Measurements from ENCODE around the gene SLC44A2. TPM values are rescaled to one million over a fixed set of nuclear protein-coding genes. Genes with fewer than 3 reads are reported as not detected.

The SLC44A2 gene
- total RNA-seq, 1 experiment from 2014 or later, result 239 TPM

- Histone ChIP-seq H3K4me2 (peak overlapping the region; percentile 52; the same call in 1 of the 2 replicates), H2AFZ (no peak overlapping the region)
- intact Hi-C loops (cut with micrococcal nuclease; ENCODE audit: unreplicated experiment), result loop anchor here (2.0 kb wide), 2 partner anchors 15 to 23 kb away; partner anchors contain the start of genes AP1M2 and SLC44A2
Observed at GRCh38 chr19:10601999-10602329, 23.4 kb upstream of the SLC44A2 start.

DNA sequence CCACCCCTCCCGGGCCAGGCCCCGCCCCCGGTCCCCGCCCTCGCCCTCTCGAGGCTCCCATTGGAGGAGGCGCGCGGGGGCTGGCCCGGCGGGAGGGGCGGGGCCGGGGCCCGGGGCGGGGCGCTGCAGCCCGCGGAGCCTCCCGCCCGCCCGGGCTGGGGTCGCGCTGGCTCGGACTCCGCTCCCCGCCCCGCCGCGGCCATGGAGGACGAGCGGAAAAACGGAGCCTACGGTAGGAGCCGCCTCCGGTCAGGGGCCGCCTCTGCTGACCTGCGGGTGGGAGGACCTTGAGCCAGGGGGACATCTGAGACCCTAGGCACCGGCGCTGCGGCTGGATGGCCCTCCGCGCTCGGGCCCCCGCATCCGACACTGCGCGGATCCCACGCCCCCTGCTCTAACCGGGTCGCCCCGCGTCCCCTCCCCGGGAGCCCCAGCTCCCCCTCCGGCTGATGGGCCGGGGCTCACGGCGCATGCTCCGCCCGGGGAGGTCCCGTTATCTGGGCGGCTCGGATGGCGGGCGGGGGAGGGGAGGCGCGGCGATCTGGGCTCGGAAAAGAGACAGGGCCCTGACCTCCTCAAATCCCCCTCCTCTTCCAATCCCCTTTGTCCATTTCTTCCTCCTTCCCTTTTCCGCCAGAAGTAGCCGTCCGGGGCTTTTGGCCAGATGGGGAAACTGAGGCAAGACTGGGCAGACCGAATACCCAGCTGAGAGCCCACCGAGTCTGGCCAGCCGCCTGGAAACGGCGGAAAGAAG lies 22.8 kb upstream of the SLC44A2 start:
- H3K4me2 ChIP-seq, result peak overlapping the region; percentile 95
- no peaks in the 10 kb centered on the region for H3K27me3 ChIP-seq (ENCODE audit: insufficient read depth, low read depth)
- TF ChIP-seq EZH2 (IDR thresholded peaks at IDR 0.05; ENCODE audit: low read depth), result no peak
- H4K20me1 ChIP-seq (ENCODE audit: insufficient read depth), result no peaks in the 10 kb centered on the region
- BruUV-seq (replicated peaks), result no TSS peak
- DNase-seq, result peak; percentile 58 to 77
- peaks cover 33% of the 10 kb centered on the region for H3F3A ChIP-seq (ENCODE audit: insufficient read depth, low read depth)
- peak overlapping the region; percentile 93 for H3K4me3 ChIP-seq
- peaks cover 31% of the 10 kb centered on the region for H3K4me1 ChIP-seq (replicated peaks; ENCODE audit: insufficient read depth)
- ChIA-PET CTCF (interaction anchor here (0.6 to 2.1 kb wide), 5 partner anchors 13 to 124 kb away, joined by 3 to 17 read pairs (median 7); no protein-coding TSS in a partner anchor), POLR2A (ENCODE audit: unreplicated experiment) (interaction anchor here (0.6 to 0.7 kb wide), 5 partner anchors 16 to 1211 kb away, joined by 3 to 17 read pairs (median 4); no protein-coding TSS in a partner anchor)
- peaks cover 6% of the 10 kb centered on the region; the same call in 1 of the 2 replicates for H3K79me2 ChIP-seq (ENCODE audit: low read depth)
- peak overlapping the region; percentile 82 for H2AFZ ChIP-seq
- peak overlapping the region; percentile 90 for H3K27ac ChIP-seq
- no peaks in the 10 kb centered on the region for H3K36me3 ChIP-seq (ENCODE audit: low read depth)
- intact Hi-C loops (cut with micrococcal nuclease; ENCODE audit: unreplicated experiment), result loop anchor here (2.0 kb wide), 2 partner anchors 16 to 22 kb away; partner anchors contain the start of genes AP1M2 and SLC44A2
- no peaks in the 10 kb centered on the region for H3K9me3 ChIP-seq (ENCODE audit: insufficient read depth, low read depth)
- H3K9me2 ChIP-seq (ENCODE audit: insufficient read depth), result no peaks in the 10 kb centered on the region

More at GRCh38 chr19:10601999-10602329, 23.4 kb upstream of the SLC44A2 start:
- Histone ChIP-seq H3K9me3 (ENCODE audit: insufficient read depth, low read depth) (no peaks in the 10 kb centered on the region), H3K4me1 (replicated peaks; ENCODE audit: insufficient read depth) (peaks cover 31% of the 10 kb centered on the region), H4K20me1 (ENCODE audit: insufficient read depth) (no peaks in the 10 kb centered on the region), H3K79me2 (ENCODE audit: low read depth) (peaks cover 6% of the 10 kb centered on the region; the same call in 1 of the 2 replicates), H3K36me3 (ENCODE audit: low read depth) (no peaks in the 10 kb centered on the region), H3K4me3 (no peak overlapping the region), H3F3A (ENCODE audit: insufficient read depth, low read depth) (peaks cover 33% of the 10 kb centered on the region), H3K27me3 (ENCODE audit: insufficient read depth, low read depth) (no peaks in the 10 kb centered on the region), H3K9me2 (ENCODE audit: insufficient read depth) (no peaks in the 10 kb centered on the region), H3K27ac (no peak overlapping the region)
- BruUV-seq (replicated peaks), result no TSS peak
- DNase-seq, result no peak
- TF ChIP-seq CTCF (conservative IDR thresholded peaks at IDR 0.05), result no peak
- no peak for TF ChIP-seq EZH2 (IDR thresholded peaks at IDR 0.05; ENCODE audit: low read depth)
- ChIA-PET CTCF (interaction anchor here (0.6 to 2.1 kb wide), 4 partner anchors 14 to 124 kb away, joined by 5 to 17 read pairs (median 11); no protein-coding TSS in a partner anchor), POLR2A (ENCODE audit: unreplicated experiment) (interaction anchor here (0.6 to 0.7 kb wide), 4 partner anchors 16 to 1211 kb away, joined by 3 to 17 read pairs (median 4); no protein-coding TSS in a partner anchor)

- ChIA-PET CTCF (interaction anchor here (0.6 to 2.1 kb wide), 3 partner anchors 12 to 49 kb away, joined by 3 to 15 read pairs (median 4); no protein-coding TSS in a partner anchor), POLR2A (ENCODE audit: unreplicated experiment) (interaction anchor here (0.6 kb wide), 1 partner anchor 41 kb away, joined by 7 read pairs; no protein-coding TSS in a partner anchor)
- intact Hi-C loops (cut with micrococcal nuclease; ENCODE audit: unreplicated experiment), result loop anchor here (2.0 kb wide), 2 partner anchors 16 to 22 kb away; partner anchors contain the start of genes AP1M2 and SLC44A2
Observed at GRCh38 chr19:10603084-10603872, 22.1 kb upstream of the SLC44A2 start.

More at GRCh38 chr19:10603084-10603872, 22.1 kb upstream of the SLC44A2 start:
- BruUV-seq (replicated peaks), result TSS peak; percentile 72
- peak overlapping the region; percentile 90 for H3K27ac ChIP-seq
- peaks cover 33% of the 10 kb centered on the region for H3F3A ChIP-seq (ENCODE audit: insufficient read depth, low read depth)
- no peaks in the 10 kb centered on the region for H3K9me2 ChIP-seq (ENCODE audit: insufficient read depth)
- H3K36me3 ChIP-seq (ENCODE audit: low read depth), result no peaks in the 10 kb centered on the region
- no peaks in the 10 kb centered on the region for H3K27me3 ChIP-seq (ENCODE audit: insufficient read depth, low read depth)
- TF ChIP-seq EZH2 (IDR thresholded peaks at IDR 0.05; ENCODE audit: low read depth) (no peak), CTCF (conservative IDR thresholded peaks at IDR 0.05) (no peak)
- peak; percentile 53 to 62 for DNase-seq
- H3K79me2 ChIP-seq (ENCODE audit: low read depth), result peaks cover 6% of the 10 kb centered on the region; the same call in 1 of the 2 replicates
- no peak overlapping the region for H2AFZ ChIP-seq
- peaks cover 31% of the 10 kb centered on the region for H3K4me1 ChIP-seq (replicated peaks; ENCODE audit: insufficient read depth)
- H3K4me3 ChIP-seq, result peak overlapping the region; percentile 93
- no peaks in the 10 kb centered on the region for H3K9me3 ChIP-seq (ENCODE audit: insufficient read depth, low read depth)
- H3K4me2 ChIP-seq, result peak overlapping the region; percentile 95
- no peaks in the 10 kb centered on the region for H4K20me1 ChIP-seq (ENCODE audit: insufficient read depth)
